HG03196 (cell line): ENCODE results near the gene LRRC37A3.
"Not testable (repeated sequence)": the region's sequence is repeated elsewhere in the genome, so short reads cannot be mapped to it uniquely, and the experiment has no call there.

Experiments
- ATAC-seq: cut with Tn5 transposase; IDR thresholded peaks from one replicate; pipeline ENCODE4 v1.9.1; 2021; ENCODE audit not compliant: unreplicated experiment

Gene LRRC37A3

DNA sequence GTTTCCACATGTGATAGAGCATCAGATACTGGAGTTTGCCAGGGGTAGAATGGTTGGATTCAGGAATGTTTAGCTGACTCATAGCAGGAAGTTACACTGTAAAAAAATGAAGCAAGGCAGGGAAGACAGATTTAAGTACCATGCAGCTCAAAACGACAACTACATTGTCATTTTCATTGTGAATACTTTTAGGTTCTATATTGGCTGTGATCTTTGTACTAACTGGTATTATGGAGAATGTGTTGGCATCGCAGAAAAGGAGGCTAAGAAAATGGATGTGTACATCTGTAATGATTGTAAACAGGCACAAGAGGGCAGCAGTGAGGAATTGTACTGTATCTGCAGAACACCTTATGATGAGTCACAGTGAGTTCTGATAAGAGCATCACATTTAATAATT, 8.2 kb upstream of the LRRC37A3 start:
- ATAC-seq: peak; percentile 75

DNA sequence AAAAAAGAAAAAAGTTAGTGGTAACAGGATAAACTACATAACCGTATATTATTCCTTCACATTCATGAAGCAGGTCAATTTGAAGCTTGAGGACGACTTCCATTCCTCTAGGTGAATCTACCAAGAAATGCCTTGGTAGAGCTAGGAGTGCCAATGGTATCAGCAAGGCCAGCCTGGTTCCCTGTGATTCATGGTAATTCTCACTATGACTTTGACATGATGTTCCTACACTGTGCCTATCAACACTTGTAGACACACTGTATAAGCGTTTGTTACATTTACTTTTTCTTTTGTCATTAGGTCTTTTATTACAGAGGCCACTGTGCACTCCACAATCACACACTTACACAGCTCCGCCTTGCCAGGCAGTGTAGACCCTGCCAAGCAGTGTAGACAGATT, 7.2 kb upstream of the LRRC37A3 start:
- ATAC-seq: not testable (repeated sequence)

DNA sequence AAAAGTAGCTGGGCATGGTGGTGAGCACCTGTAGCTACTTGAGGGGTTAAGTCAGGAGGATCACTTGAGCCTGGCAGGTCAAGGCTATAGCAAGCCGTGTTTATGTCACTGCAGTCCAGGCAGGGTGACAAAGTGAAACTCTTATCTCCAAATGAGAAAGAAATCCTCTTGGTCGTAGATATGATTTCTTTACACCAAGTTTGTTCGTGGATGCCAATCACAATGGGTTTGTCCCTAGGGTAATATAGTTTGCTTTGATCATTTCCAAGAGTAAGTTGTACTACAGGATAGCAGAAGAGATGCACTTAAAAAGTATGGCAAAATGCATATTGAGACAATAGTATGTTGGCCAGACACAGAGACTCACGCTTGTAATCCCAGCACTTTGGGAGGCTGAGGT, 6.0 kb upstream of the LRRC37A3 start:
- not testable (repeated sequence) for ATAC-seq

GRCh38 chr17:64923051-64923568, 3.8 kb upstream of the LRRC37A3 start:
- not testable (repeated sequence) for ATAC-seq

DNA sequence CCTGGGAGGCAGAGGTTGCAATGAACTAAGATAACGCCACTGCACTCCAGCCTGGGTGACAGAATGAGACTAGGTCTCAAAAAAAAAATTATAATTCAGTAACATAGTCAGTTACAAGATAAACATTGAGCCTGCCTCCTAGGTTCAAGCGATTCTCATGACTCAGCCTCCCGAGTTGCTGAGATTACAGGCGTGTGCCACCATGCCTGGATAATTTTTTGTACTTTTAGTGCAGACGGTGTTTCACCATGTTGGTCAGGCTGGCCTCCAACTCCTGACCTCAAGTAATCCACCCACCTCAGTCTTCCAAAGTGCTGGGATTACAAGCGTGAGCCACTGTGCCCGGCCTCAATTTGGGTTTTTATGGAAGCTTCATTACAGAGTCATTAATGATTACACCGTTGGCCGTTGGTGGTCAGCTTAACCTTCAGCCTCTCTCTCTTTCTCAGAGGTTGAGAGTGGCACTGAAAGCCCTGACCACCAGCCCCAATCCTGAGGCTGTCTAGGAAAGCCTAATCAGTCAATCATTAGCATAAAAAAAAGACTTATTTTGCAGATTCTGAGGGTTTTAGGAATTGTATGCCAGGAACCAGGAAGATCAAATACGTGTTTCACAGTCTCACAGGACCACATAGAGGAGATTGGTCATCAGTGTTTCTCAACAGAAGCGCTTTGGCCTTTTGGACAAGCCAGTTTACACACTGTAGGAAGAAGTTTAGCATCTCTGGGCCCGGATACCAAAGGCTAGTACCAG, 1.3 kb upstream of the LRRC37A3 start:
- ATAC-seq: no peak

- no peak for ATAC-seq
Observed at GRCh38 chr17:64920026-64920418, 744 bp upstream of the LRRC37A3 start.

DNA sequence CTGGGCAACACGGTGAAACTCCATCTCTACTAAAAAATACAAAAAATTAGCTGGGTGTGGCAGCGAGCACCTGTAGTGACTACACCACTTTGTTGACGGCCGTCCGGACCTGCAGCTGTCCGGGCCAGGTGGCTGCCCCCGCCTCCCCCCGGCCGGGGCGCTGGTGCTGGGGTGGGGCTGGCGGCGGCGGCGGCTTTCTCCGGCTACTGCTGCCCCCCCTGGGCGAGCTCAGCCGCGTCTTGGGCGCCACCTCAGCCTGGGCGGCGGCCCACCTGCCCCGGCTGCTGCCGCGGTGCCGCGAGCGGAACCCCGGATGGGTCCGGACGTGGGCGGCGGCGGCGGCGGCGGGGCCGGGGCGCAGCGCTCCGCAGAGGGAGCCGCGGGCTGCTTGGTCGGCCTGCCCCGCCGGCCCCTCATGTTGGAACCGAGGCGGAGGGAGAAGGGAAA, 413 bp downstream of the LRRC37A3 start:
- ATAC-seq: peak; percentile 60

GRCh38 chr17:64917540-64917939, 1.7 kb downstream of the LRRC37A3 start:
- ATAC-seq: not testable (repeated sequence)

- ATAC-seq: not testable (repeated sequence)
Observed at GRCh38 chr17:64915244-64915643, 4.0 kb downstream of the LRRC37A3 start.

GRCh38 chr17:64910191-64910514, 9.1 kb downstream of the LRRC37A3 start:
- not testable (repeated sequence) for ATAC-seq

DNA sequence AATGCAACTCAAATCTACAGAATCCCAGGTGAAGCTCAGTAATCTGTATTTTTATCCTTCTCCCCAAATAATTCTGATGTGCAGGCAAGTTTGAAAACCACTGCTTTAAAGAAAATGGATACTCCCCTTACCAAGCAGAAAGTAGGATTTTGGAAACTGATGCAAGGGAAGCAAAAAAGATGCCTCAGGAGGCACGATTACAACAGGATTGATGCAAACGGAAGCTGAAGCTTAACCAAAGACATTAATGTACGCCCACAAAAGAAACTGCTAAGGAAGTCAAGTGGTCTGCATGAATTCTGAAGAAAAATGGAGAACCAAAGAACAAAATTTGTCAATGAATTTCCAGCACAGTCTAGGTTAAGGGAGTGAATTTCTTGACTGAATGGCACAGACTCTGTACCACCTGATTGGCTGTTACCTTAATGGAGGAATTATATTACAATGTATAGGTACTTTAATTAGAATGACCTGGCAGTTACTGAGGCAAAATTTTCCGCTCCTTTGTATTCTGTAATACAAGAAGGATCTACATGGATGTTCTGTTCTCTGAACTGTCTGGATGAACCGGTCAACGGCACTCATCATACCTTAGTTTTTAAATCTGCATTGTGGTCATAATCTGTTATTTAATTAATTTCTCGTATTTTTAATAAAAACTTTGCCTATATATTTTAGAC, 9.6 kb downstream of the LRRC37A3 start:
- ATAC-seq: not testable (repeated sequence)

GRCh38 chr17:64904069-64904468, 15.2 kb downstream of the LRRC37A3 start:
- ATAC-seq: not testable (repeated sequence)

DNA sequence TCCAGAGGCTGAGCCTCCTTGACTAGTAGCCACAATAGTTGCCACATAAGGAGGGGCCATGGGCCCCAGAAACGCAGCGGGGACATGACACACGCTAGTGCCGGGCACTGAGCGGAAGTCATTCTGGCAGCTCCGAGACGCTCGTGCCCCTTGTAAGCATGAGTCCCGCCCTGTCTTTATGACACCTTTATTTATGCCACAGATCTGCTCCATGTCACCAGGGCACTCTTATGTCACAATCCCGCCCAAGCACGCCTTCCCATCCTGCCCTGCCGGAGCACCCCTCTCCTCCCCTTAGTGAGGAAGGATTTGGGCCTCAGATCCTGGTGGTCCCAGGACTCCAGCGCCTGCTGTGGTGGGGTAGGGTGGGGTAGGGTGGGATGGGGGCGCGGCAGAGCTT, 22.1 kb downstream of the LRRC37A3 start:
- ATAC-seq: not testable (repeated sequence)

- ATAC-seq: not testable (repeated sequence)
Observed at GRCh38 chr17:64874210-64874609, 45.1 kb downstream of the LRRC37A3 start.

- ATAC-seq: not testable (repeated sequence)
Observed at GRCh38 chr17:64847504-64848466, 71.5 kb downstream of the LRRC37A3 start.

- not testable (repeated sequence) for ATAC-seq
Observed at GRCh38 chr17:64846892-64847291, 72.4 kb downstream of the LRRC37A3 start.

GRCh38 chr17:64843918-64844317, 75.4 kb downstream of the LRRC37A3 start:
- not testable (repeated sequence) for ATAC-seq

GRCh38 chr17:64842900-64843299, 76.4 kb downstream of the LRRC37A3 start:
- not testable (repeated sequence) for ATAC-seq

GRCh38 chr17:64840960-64841359, 78.3 kb downstream of the LRRC37A3 start:
- not testable (repeated sequence) for ATAC-seq

DNA sequence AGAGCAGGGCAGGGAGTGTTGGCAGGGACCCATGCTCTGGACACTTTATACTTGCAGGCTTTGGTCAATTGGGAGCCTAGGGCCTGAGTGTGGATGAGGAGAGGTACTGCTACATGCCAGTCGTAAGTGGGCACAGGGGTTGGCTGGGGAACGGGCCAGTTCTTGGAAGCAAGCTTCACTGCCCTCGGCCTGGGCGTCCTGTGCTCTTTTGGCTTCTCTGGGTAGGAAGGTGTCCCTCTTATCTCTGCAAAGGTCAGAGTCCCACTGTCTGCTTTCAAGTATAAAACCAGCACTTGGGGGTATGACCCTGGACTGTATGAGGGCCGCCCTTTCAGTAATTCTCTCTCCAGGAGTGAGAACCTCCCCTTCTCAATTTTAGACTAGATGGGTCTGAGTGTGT, 80.8 kb downstream of the LRRC37A3 start:
- not testable (repeated sequence) for ATAC-seq
